ENCODE data around the gene SETDB2. TPM values are rescaled to one million over a fixed set of nuclear protein-coding genes. Genes with fewer than 3 reads are reported as not detected.

SETDB2 gene
- total and polyA plus RNA-seq, 7 experiments from 2014 or later: 14.3 to 30.0 (median 20.3) TPM

- POLR2A ChIA-PET: no interaction called here
- H3K27ac ChIP-seq (ENCODE audit: low read depth, low read length): no peak overlapping the region
- CTCF ChIA-PET: no interaction called here
- H3K36me3 Mint-ChIP-seq: peaks cover 4 to 45% (median 20%) of the 10 kb centered on the region in 5 donors
- no peaks in the 10 kb centered on the region for H3K36me3 ChIP-seq (ENCODE audit: control insufficient read depth in 2 of 3, insufficient read depth in 3 of 3, low read length in 3 of 3)
- no peak overlapping the region for H3K4me3 ChIP-seq (ENCODE audit: low read length)
- no peaks in the 10 kb centered on the region for H3K9me3 ChIP-seq (ENCODE audit: control insufficient read depth in 2 of 3, low read length in 3 of 3)
- no peak overlapping the region for H3K4me3 Mint-ChIP-seq
- H3K9me3 Mint-ChIP-seq: no peaks in the 10 kb centered on the region
- peak overlapping the region in 6 of 9 donors; percentile 2 to 73 (median 39) for H3K27ac Mint-ChIP-seq
- no peaks in the 10 kb centered on the region for H3K4me1 ChIP-seq (ENCODE audit: control insufficient read depth in 2 of 2, insufficient read depth in 2 of 2, low read length in 2 of 2)
- H3K27me3 ChIP-seq (ENCODE audit: control insufficient read depth in 2 of 2, insufficient read depth in 2 of 2, low read length in 2 of 2): no peaks in the 10 kb centered on the region
- no peak for DNase-seq
- intact Hi-C loops (cut with micrococcal nuclease): no loop called here
- no peak for ATAC-seq
- no peaks in the 10 kb centered on the region for H3K27me3 Mint-ChIP-seq
- H3K4me1 Mint-ChIP-seq: peaks cover 0 to 26% (median 8%) of the 10 kb centered on the region in 7 donors
Measured at GRCh38 chr13:49533591-49534269, 89.7 kb downstream of the SETDB2 start.

- Mint-ChIP-seq H3K27ac (peak overlapping the region in 1 of 9 donors; percentile 44), H3K4me3 (no peak overlapping the region)
Measured at GRCh38 chr13:49536144-49536873, 92.2 kb downstream of the SETDB2 start.

GRCh38 chr13:49538404-49538803 lies 94.3 kb downstream of the SETDB2 start:
- Histone ChIP-seq H3K4me1 (ENCODE audit: control insufficient read depth in 2 of 2, insufficient read depth in 2 of 2, low read length in 2 of 2) (peaks cover 0 to 18% of the 10 kb centered on the region in 2 donors), H3K27me3 (ENCODE audit: control insufficient read depth in 2 of 2, insufficient read depth in 2 of 2, low read length in 2 of 2) (no peaks in the 10 kb centered on the region), H3K27ac (ENCODE audit: low read depth, low read length) (no peak overlapping the region), H3K36me3 (ENCODE audit: control insufficient read depth in 2 of 3, insufficient read depth in 3 of 3, low read length in 3 of 3) (no peaks in the 10 kb centered on the region), H3K9me3 (ENCODE audit: control insufficient read depth in 2 of 3, low read length in 3 of 3) (no peaks in the 10 kb centered on the region), H3K4me3 (ENCODE audit: low read length) (no peak overlapping the region)
- ATAC-seq (no peak), DNase-seq (no peak)
- Mint-ChIP-seq H3K4me3 (no peak overlapping the region), H3K36me3 (peaks cover 9 to 38% (median 12%) of the 10 kb centered on the region in 5 donors), H3K4me1 (peaks cover 8 to 35% (median 25%) of the 10 kb centered on the region in 7 donors), H3K9me3 (no peaks in the 10 kb centered on the region), H3K27me3 (no peaks in the 10 kb centered on the region), H3K27ac (no peak overlapping the region)
- intact Hi-C loops (cut with micrococcal nuclease): no loop called here
- POLR2A ChIA-PET: interaction anchor here (3.6 to 3.8 kb wide), 2 partner anchors 42 to 94 kb away, joined by 19 to 25 read pairs; partner anchors contain the start of genes CAB39L, PHF11 and SETDB2
- CTCF ChIA-PET: interaction anchor here (0.6 to 1.0 kb wide), 2 partner anchors 10 to 235 kb away, joined by 3 to 5 read pairs; no protein-coding TSS in a partner anchor

More at GRCh38 chr13:49536144-49536873, 92.2 kb downstream of the SETDB2 start:
- Mint-ChIP-seq H3K9me3 (no peaks in the 10 kb centered on the region), H3K36me3 (peaks cover 9 to 45% (median 16%) of the 10 kb centered on the region in 5 donors), H3K27me3 (no peaks in the 10 kb centered on the region), H3K4me1 (peaks cover 9 to 47% (median 29%) of the 10 kb centered on the region in 7 donors)
- ATAC-seq: no peak
- Histone ChIP-seq H3K9me3 (ENCODE audit: control insufficient read depth in 2 of 3, low read length in 3 of 3) (no peaks in the 10 kb centered on the region), H3K27ac (ENCODE audit: low read depth, low read length) (no peak overlapping the region), H3K4me1 (ENCODE audit: control insufficient read depth in 2 of 2, insufficient read depth in 2 of 2, low read length in 2 of 2) (peaks cover 0 to 18% of the 10 kb centered on the region in 2 donors), H3K4me3 (ENCODE audit: low read length) (no peak overlapping the region), H3K27me3 (ENCODE audit: control insufficient read depth in 2 of 2, insufficient read depth in 2 of 2, low read length in 2 of 2) (no peaks in the 10 kb centered on the region), H3K36me3 (ENCODE audit: control insufficient read depth in 2 of 3, insufficient read depth in 3 of 3, low read length in 3 of 3) (no peaks in the 10 kb centered on the region)
- intact Hi-C loops (cut with micrococcal nuclease): no loop called here
- no peak for DNase-seq
- ChIA-PET POLR2A (interaction anchor here (1.0 kb wide), 1 partner anchor 25 kb away, joined by 3 read pairs; no protein-coding TSS in a partner anchor), CTCF (interaction anchor here (1.1 kb wide), 1 partner anchor 24 kb away, joined by 3 read pairs; no protein-coding TSS in a partner anchor)

GRCh38 chr13:49539313-49539712 lies 95.2 kb downstream of the SETDB2 start:
- H3K36me3 Mint-ChIP-seq: peaks cover 5 to 31% (median 12%) of the 10 kb centered on the region in 5 donors
- no peak overlapping the region for H3K4me3 ChIP-seq (ENCODE audit: low read length)
- H3K27ac Mint-ChIP-seq: peak overlapping the region; percentile 84 to 99 (median 91)
- H3K9me3 Mint-ChIP-seq: no peaks in the 10 kb centered on the region
- DNase-seq: no peak
- H3K36me3 ChIP-seq (ENCODE audit: control insufficient read depth in 2 of 3, insufficient read depth in 3 of 3, low read length in 3 of 3): no peaks in the 10 kb centered on the region
- H3K4me3 Mint-ChIP-seq: peak overlapping the region; percentile 68 to 89 (median 81)
- no peaks in the 10 kb centered on the region for H3K9me3 ChIP-seq (ENCODE audit: control insufficient read depth in 2 of 3, low read length in 3 of 3)
- H3K4me1 ChIP-seq (ENCODE audit: control insufficient read depth in 2 of 2, insufficient read depth in 2 of 2, low read length in 2 of 2): peaks cover 0 to 18% of the 10 kb centered on the region in 2 donors
- no peaks in the 10 kb centered on the region for H3K27me3 Mint-ChIP-seq
- CTCF ChIA-PET: interaction anchor here (1.0 kb wide), 1 partner anchor 236 kb away, joined by 3 read pairs; no protein-coding TSS in a partner anchor
- POLR2A ChIA-PET: interaction anchor here (0.8 to 3.8 kb wide), 7 partner anchors 9 to 95 kb away, joined by 3 to 25 read pairs (median 4); partner anchors contain the start of genes ARL11, CAB39L, PHF11 and RCBTB1
- H3K27me3 ChIP-seq (ENCODE audit: control insufficient read depth in 2 of 2, insufficient read depth in 2 of 2, low read length in 2 of 2): no peaks in the 10 kb centered on the region
- no peak for ATAC-seq
- intact Hi-C loops (cut with micrococcal nuclease): no loop called here
- peaks cover 5 to 28% (median 24%) of the 10 kb centered on the region in 7 donors for H3K4me1 Mint-ChIP-seq
- peak overlapping the region; percentile 15 for H3K27ac ChIP-seq (ENCODE audit: low read depth, low read length)

- peaks cover 0 to 18% of the 10 kb centered on the region in 2 donors for H3K4me1 ChIP-seq (ENCODE audit: control insufficient read depth in 2 of 2, insufficient read depth in 2 of 2, low read length in 2 of 2)
- POLR2A ChIA-PET: interaction anchor here (0.8 to 3.8 kb wide), 8 partner anchors 10 to 96 kb away, joined by 3 to 25 read pairs (median 4); partner anchors contain the start of genes ARL11, CAB39L, PHF11 and RCBTB1
- H3K4me1 Mint-ChIP-seq: peaks cover 5 to 26% (median 23%) of the 10 kb centered on the region in 7 donors
- no peaks in the 10 kb centered on the region for H3K27me3 Mint-ChIP-seq
- H3K4me3 ChIP-seq (ENCODE audit: low read length): peak overlapping the region; percentile 38
- DNase-seq (no peak), ATAC-seq (no peak)
- H3K27me3 ChIP-seq (ENCODE audit: control insufficient read depth in 2 of 2, insufficient read depth in 2 of 2, low read length in 2 of 2): no peaks in the 10 kb centered on the region
- H3K27ac ChIP-seq (ENCODE audit: low read depth, low read length): peak overlapping the region; percentile 15
- H3K36me3 ChIP-seq (ENCODE audit: control insufficient read depth in 2 of 3, insufficient read depth in 3 of 3, low read length in 3 of 3): no peaks in the 10 kb centered on the region
- H3K36me3 Mint-ChIP-seq: peaks cover 5 to 29% (median 12%) of the 10 kb centered on the region in 5 donors
- H3K9me3 ChIP-seq (ENCODE audit: control insufficient read depth in 2 of 3, low read length in 3 of 3): no peaks in the 10 kb centered on the region
- peak overlapping the region; percentile 87 to 99 (median 91) for H3K27ac Mint-ChIP-seq
- intact Hi-C loops (cut with micrococcal nuclease): loop anchor here (1.0 to 5.0 kb wide), 6 partner anchors 42 to 97 kb away; partner anchors contain the start of genes PHF11 (in 2 of the 2), RCBTB1 (in 2 of the 2), CAB39L (in 1 of the 2) and SETDB2 (in 1 of the 2)
- no peaks in the 10 kb centered on the region for H3K9me3 Mint-ChIP-seq
- CTCF ChIA-PET: interaction anchor here (0.6 to 0.7 kb wide), 2 partner anchors 58 to 60 kb away, joined by 3 read pairs; no protein-coding TSS in a partner anchor
- peak overlapping the region in 9 of 10 donors; percentile 79 to 89 (median 82) for H3K4me3 Mint-ChIP-seq
Measured at GRCh38 chr13:49539746-49540145, 95.7 kb downstream of the SETDB2 start.

GRCh38 chr13:49540552-49540951 lies 96.5 kb downstream of the SETDB2 start:
- no peaks in the 10 kb centered on the region for H3K9me3 Mint-ChIP-seq
- Histone ChIP-seq H3K4me3 (ENCODE audit: low read length) (peak overlapping the region; percentile 38), H3K27ac (ENCODE audit: low read depth, low read length) (peak overlapping the region; percentile 76), H3K36me3 (ENCODE audit: control insufficient read depth in 2 of 3, insufficient read depth in 3 of 3, low read length in 3 of 3) (peaks cover 0 to 6% (median 0%) of the 10 kb centered on the region in 3 experiments), H3K9me3 (ENCODE audit: control insufficient read depth in 2 of 3, low read length in 3 of 3) (no peaks in the 10 kb centered on the region), H3K27me3 (ENCODE audit: control insufficient read depth in 2 of 2, insufficient read depth in 2 of 2, low read length in 2 of 2) (no peaks in the 10 kb centered on the region), H3K4me1 (ENCODE audit: control insufficient read depth in 2 of 2, insufficient read depth in 2 of 2, low read length in 2 of 2) (peaks cover 0 to 18% of the 10 kb centered on the region in 2 donors)
- H3K36me3 Mint-ChIP-seq: peaks cover 5 to 27% (median 13%) of the 10 kb centered on the region in 5 donors
- H3K27me3 Mint-ChIP-seq: no peaks in the 10 kb centered on the region
- POLR2A ChIA-PET: interaction anchor here (1.0 to 3.8 kb wide), 6 partner anchors 45 to 96 kb away, joined by 3 to 25 read pairs (median 8); partner anchors contain the start of genes ARL11, CAB39L, PHF11 and RCBTB1
- H3K4me3 Mint-ChIP-seq: peak overlapping the region; percentile 79 to 89 (median 83)
- DNase-seq (peak in 6 of 9 donors; percentile 25 to 46 (median 30)), ATAC-seq (peak; percentile 44)
- peak overlapping the region; percentile 89 to 99 (median 94) for H3K27ac Mint-ChIP-seq
- CTCF ChIA-PET: interaction anchor here (0.6 to 0.8 kb wide), 2 partner anchors 63 to 297 kb away, joined by 3 read pairs; no protein-coding TSS in a partner anchor
- H3K4me1 Mint-ChIP-seq: peaks cover 5 to 26% (median 23%) of the 10 kb centered on the region in 7 donors
- intact Hi-C loops (cut with micrococcal nuclease): loop anchor here (1.0 to 5.0 kb wide), 6 partner anchors 43 to 98 kb away; partner anchors contain the start of genes PHF11 (in 2 of the 2), RCBTB1 (in 2 of the 2), CAB39L (in 1 of the 2) and SETDB2 (in 1 of the 2)
